CD4-positive, alpha-beta T cell (primary cell): ENCODE data around the gene ZNF319. TPM values are rescaled to one million over a fixed set of nuclear protein-coding genes. Genes with fewer than 3 reads are reported as not detected.

ENCODE experiments used
- ATAC-seq: fragments of 200-7000 bp; cut with Tn5 transposase; one replicate; pipeline ENCODE4 v1.10.0; 2022; ENCODE audit warnings: mild to moderate bottlenecking; ENCODE audit not compliant: poor library complexity
- CTCF ChIA-PET: fragments of 350-600 bp; sonication (Branson Sonifier 250); formaldehyde crosslinking; loops from one replicate; lab custom pipeline; 2021; ENCODE audit warnings: antibody characterized with exemption, inconsistent platforms; lab: Charles Lee
- POLR2A ChIA-PET: fragments of 350-600 bp; sonication (Branson Sonifier 250); formaldehyde crosslinking; loops from one replicate; lab custom pipeline; 2021; ENCODE audit warnings: antibody characterized with exemption, inconsistent platforms; lab: Charles Lee
- DNase-seq, 14 experiments: peaks; one replicate each; pipeline ENCODE4 v3.0.0-alpha.2; 2013 to 2020; ENCODE audit warnings: mixed read lengths in 2 of 14
- H3K27ac ChIP-seq, 2 donors: one replicate each; pipeline versions ENCODE4 v1.5.1 to v1.7.0; 2013; ENCODE audit warnings: low read length in 2 of 2, low read depth in 1 of 2, mild to moderate bottlenecking in 1 of 2
- H3K27me3 ChIP-seq, 2 experiments: 1 replicate in 1 of 2; 2 replicates in 1 of 2; pipeline versions ENCODE4 v1.6.1 to v1.7.0; 2013; ENCODE audit warnings: low read length in 2 of 2, control low read depth in 1 of 2, mild to moderate bottlenecking in 1 of 2, moderate library complexity in 1 of 2; ENCODE audit not compliant: insufficient read depth in 2 of 2, control insufficient read depth in 1 of 2
- H3K36me3 ChIP-seq: one replicate; pipeline ENCODE4 v1.6.1; 2013; ENCODE audit warnings: low read length, control low read depth; ENCODE audit not compliant: insufficient read depth
- H3K4me1 ChIP-seq: one replicate; pipeline ENCODE4 v1.6.1; 2013; ENCODE audit warnings: low read length, control low read depth; ENCODE audit not compliant: insufficient read depth
- H3K4me3 ChIP-seq: one replicate; pipeline ENCODE4 v1.5.1; 2013; ENCODE audit warnings: mild to moderate bottlenecking, low read length, moderate library complexity
- H3K9me3 ChIP-seq, 2 experiments: 1 replicate in 1 of 2; 2 replicates in 1 of 2; pipeline versions ENCODE4 v1.6.1 to v1.7.0; 2013; ENCODE audit warnings: low read length in 2 of 2, mild to moderate bottlenecking in 2 of 2, control low read depth in 1 of 2, moderate library complexity in 1 of 2; ENCODE audit not compliant: control insufficient read depth in 1 of 2, insufficient read depth in 1 of 2
- H3K27ac Mint-ChIP-seq: one replicate; pipeline ENCODE4 v1.8.0; 2020; ENCODE audit warnings: mixed read lengths
- H3K27me3 Mint-ChIP-seq: one replicate; pipeline ENCODE4 v1.8.0; 2021; ENCODE audit warnings: mixed read lengths
- H3K36me3 Mint-ChIP-seq: one replicate; pipeline ENCODE4 v1.8.0; 2021; ENCODE audit warnings: low read depth, mixed read lengths
- H3K4me1 Mint-ChIP-seq: one replicate; pipeline ENCODE4 v1.8.0; 2021; ENCODE audit warnings: low read depth, mixed read lengths
- H3K4me3 Mint-ChIP-seq: one replicate; pipeline ENCODE4 v1.8.0; 2020; ENCODE audit warnings: mild to moderate bottlenecking, mixed read lengths
- H3K9me3 Mint-ChIP-seq: one replicate; pipeline ENCODE4 v1.8.0; 2020; ENCODE audit warnings: mixed read lengths
- CTCF ChIP-seq: fragments of 200-600 bp; IDR thresholded peaks from one replicate; pipeline ENCODE4 v1.8.0; 2022; ENCODE audit warnings: antibody characterized with exemption, mild to moderate bottlenecking
- intact Hi-C, 2 experiments: fragments of 100-400 bp; cut with DNase I in 1 of 2; cut with micrococcal nuclease in 1 of 2; formaldehyde crosslinking; loops; one replicate each; pipeline versions ENCODE4 v1.15.1 to v1.9.0; 2023 to 2025; cut with DNase I, micrococcal nuclease
- total RNA-seq, 174 experiments: library from RNA in 2 of 174; stranded (reverse) in 2 of 174; gene quantifications; one replicate each; pipeline ENCODE4 v1.2.3 and lab custom pipeline; 2021 to 2026

Gene ZNF319
- total RNA-seq, 2 experiments from 2014 or later: 11.4 to 12.9 TPM

GRCh38 chr16:58018803-58019202, 18.3 kb upstream of the ZNF319 start:
- DNase-seq: no peak
- no peaks in the 10 kb centered on the region for H3K27me3 Mint-ChIP-seq
- ChIA-PET CTCF (no interaction called here), POLR2A (no interaction called here)
- H3K27ac ChIP-seq: no peak overlapping the region
- peaks cover 10% of the 10 kb centered on the region for H3K4me1 Mint-ChIP-seq
- H3K27me3 ChIP-seq: no peaks in the 10 kb centered on the region
- peaks cover 13% of the 10 kb centered on the region for H3K4me1 ChIP-seq
- H3K4me3 Mint-ChIP-seq: no peak overlapping the region
- no peak for TF ChIP-seq CTCF
- no peak overlapping the region for H3K27ac Mint-ChIP-seq
- intact Hi-C loops: loop anchor here in 1 of 2 experiments (5.0 kb wide), 2 partner anchors 468 to 738 kb away; no protein-coding TSS in a partner anchor
- no peaks in the 10 kb centered on the region for H3K9me3 ChIP-seq
- peaks cover 27% of the 10 kb centered on the region for H3K36me3 ChIP-seq
- peaks cover 12% of the 10 kb centered on the region for H3K36me3 Mint-ChIP-seq
- no peak overlapping the region for H3K4me3 ChIP-seq
- no peak for ATAC-seq
- H3K9me3 Mint-ChIP-seq: no peaks in the 10 kb centered on the region

GRCh38 chr16:58016840-58017446, 16.5 kb upstream of the ZNF319 start:
- no peak overlapping the region for H3K27ac ChIP-seq
- H3K9me3 ChIP-seq: no peaks in the 10 kb centered on the region
- no peak for TF ChIP-seq CTCF
- Mint-ChIP-seq H3K4me3 (no peak overlapping the region), H3K27me3 (no peaks in the 10 kb centered on the region), H3K4me1 (peaks cover 10% of the 10 kb centered on the region), H3K9me3 (no peaks in the 10 kb centered on the region), H3K27ac (no peak overlapping the region), H3K36me3 (peaks cover 24% of the 10 kb centered on the region)
- H3K27me3 ChIP-seq: no peaks in the 10 kb centered on the region
- H3K36me3 ChIP-seq: peaks cover 43% of the 10 kb centered on the region
- DNase-seq (no peak), ATAC-seq (no peak)
- ChIA-PET CTCF (no interaction called here), POLR2A (no interaction called here)
- H3K4me1 ChIP-seq: peaks cover 13% of the 10 kb centered on the region
- H3K4me3 ChIP-seq: no peak overlapping the region
- intact Hi-C loops: loop anchor here in 1 of 2 experiments (5.0 kb wide), 2 partner anchors 470 to 740 kb away; no protein-coding TSS in a partner anchor

GRCh38 chr16:58013201-58013956, 12.9 kb upstream of the ZNF319 start:
- TF ChIP-seq CTCF: no peak
- ChIA-PET POLR2A (no interaction called here), CTCF (interaction anchor here (1.0 kb wide), 1 partner anchor 113 kb away, joined by 3 read pairs; no protein-coding TSS in a partner anchor)
- Histone ChIP-seq H3K4me3 (no peak overlapping the region), H3K27me3 (no peaks in the 10 kb centered on the region), H3K36me3 (peaks cover 58% of the 10 kb centered on the region), H3K27ac (no peak overlapping the region), H3K4me1 (no peaks in the 10 kb centered on the region), H3K9me3 (no peaks in the 10 kb centered on the region)
- intact Hi-C loops: no loop called here
- no peak overlapping the region for H3K4me3 Mint-ChIP-seq
- no peaks in the 10 kb centered on the region for H3K27me3 Mint-ChIP-seq
- peaks cover 45% of the 10 kb centered on the region for H3K36me3 Mint-ChIP-seq
- no peak for DNase-seq
- H3K4me1 Mint-ChIP-seq: no peaks in the 10 kb centered on the region
- no peak for ATAC-seq
- no peaks in the 10 kb centered on the region for H3K9me3 Mint-ChIP-seq
- no peak overlapping the region for H3K27ac Mint-ChIP-seq
